ENCODE data around the gene S100A10.

GRCh38 chr1:151986501-151987190 lies 7.0 kb downstream of the S100A10 start:
- TF ChIP-seq POLR2A (IDR thresholded peaks at IDR 0.05) = no peak
- TF ChIP-seq, protein P1, sequence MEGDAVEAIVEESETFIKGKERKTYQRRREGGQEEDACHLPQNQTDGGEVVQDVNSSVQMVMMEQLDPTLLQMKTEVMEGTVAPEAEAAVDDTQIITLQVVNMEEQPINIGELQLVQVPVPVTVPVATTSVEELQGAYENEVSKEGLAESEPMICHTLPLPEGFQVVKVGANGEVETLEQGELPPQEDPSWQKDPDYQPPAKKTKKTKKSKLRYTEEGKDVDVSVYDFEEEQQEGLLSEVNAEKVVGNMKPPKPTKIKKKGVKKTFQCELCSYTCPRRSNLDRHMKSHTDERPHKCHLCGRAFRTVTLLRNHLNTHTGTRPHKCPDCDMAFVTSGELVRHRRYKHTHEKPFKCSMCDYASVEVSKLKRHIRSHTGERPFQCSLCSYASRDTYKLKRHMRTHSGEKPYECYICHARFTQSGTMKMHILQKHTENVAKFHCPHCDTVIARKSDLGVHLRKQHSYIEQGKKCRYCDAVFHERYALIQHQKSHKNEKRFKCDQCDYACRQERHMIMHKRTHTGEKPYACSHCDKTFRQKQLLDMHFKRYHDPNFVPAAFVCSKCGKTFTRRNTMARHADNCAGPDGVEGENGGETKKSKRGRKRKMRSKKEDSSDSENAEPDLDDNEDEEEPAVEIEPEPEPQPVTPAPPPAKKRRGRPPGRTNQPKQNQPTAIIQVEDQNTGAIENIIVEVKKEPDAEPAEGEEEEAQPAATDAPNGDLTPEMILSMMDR (IDR thresholded peaks at IDR 0.05) = no peak

Measured in body of pancreas (tissue), 4 donors.